ENCODE data around the gene CDC20B.
A peak's percentile ranks its signal among the peaks of the same experiment; 100 is the strongest.

Gene CDC20B

DNA sequence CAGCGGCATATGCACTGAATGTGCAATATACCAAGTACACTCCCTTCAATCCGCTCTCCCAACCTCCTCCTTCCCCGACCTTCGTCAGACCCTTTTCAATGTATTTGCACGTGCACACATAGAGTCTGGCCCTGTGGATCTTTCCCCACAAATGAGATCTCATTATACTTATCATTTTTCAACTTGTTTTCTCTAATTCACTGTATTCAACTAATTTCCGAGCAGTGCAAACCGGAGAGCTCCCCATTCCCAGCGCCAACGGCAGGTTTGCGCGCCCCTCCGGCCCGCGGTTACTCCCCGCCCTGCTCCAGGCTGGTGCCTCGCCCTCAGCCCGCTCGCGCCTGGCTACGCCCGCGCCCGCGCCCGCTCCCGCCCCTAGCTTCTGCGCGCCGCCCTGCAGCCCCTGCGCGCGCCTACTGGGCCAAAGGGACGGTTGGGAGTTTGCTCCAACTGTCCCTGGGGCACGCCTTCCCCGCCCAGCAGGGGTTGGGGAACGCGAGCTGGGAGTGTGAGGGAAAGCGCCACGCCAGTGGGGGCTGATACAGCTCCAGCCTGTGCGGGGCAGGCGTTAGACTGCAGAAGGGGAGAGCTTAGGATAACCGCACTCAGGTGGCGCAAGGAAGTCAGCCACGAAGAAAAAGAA, 3.3 kb upstream of the CDC20B start:
- peaks cover 28% of the 10 kb centered on the region for H3K27me3 ChIP-seq (ENCODE audit: insufficient read depth, low read length, poor library complexity)
- H4K20me1 ChIP-seq (ENCODE audit: insufficient read depth, low read length) = no peaks in the 10 kb centered on the region
- no peak overlapping the region for H3K27ac ChIP-seq (ENCODE audit: low read length)
- no peak overlapping the region for H2AFZ ChIP-seq (ENCODE audit: low read depth, low read length)
- no peaks in the 10 kb centered on the region for H3K79me2 ChIP-seq (ENCODE audit: insufficient read depth, low read length)
- DNase-seq = no peak
- no peak for TF ChIP-seq EZH2 (IDR thresholded peaks at IDR 0.05; ENCODE audit: borderline replicate concordance, low read depth, low read length, severe bottlenecking)
- TF ChIP-seq, protein P1, sequence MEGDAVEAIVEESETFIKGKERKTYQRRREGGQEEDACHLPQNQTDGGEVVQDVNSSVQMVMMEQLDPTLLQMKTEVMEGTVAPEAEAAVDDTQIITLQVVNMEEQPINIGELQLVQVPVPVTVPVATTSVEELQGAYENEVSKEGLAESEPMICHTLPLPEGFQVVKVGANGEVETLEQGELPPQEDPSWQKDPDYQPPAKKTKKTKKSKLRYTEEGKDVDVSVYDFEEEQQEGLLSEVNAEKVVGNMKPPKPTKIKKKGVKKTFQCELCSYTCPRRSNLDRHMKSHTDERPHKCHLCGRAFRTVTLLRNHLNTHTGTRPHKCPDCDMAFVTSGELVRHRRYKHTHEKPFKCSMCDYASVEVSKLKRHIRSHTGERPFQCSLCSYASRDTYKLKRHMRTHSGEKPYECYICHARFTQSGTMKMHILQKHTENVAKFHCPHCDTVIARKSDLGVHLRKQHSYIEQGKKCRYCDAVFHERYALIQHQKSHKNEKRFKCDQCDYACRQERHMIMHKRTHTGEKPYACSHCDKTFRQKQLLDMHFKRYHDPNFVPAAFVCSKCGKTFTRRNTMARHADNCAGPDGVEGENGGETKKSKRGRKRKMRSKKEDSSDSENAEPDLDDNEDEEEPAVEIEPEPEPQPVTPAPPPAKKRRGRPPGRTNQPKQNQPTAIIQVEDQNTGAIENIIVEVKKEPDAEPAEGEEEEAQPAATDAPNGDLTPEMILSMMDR (IDR thresholded peaks at IDR 0.05; ENCODE audit: borderline replicate concordance, extremely low read depth, low read length, poor library complexity, severe bottlenecking) = no peak
- H3K4me2 ChIP-seq (ENCODE audit: insufficient read depth, low read length) = no peak overlapping the region
- no peak overlapping the region for H3K9ac ChIP-seq (ENCODE audit: low read depth, low read length)
- no peaks in the 10 kb centered on the region for H3K36me3 ChIP-seq (ENCODE audit: insufficient read depth, low read length)
- no peak overlapping the region for H3K4me3 ChIP-seq (ENCODE audit: low read depth in 1 of 2, low read length in 2 of 2)
- no peaks in the 10 kb centered on the region for H3K9me3 ChIP-seq (ENCODE audit: insufficient read depth, low read length, severe bottlenecking)
- ATAC-seq (ENCODE audit: insufficient read depth, low read depth) = no peak
- peaks cover 18% of the 10 kb centered on the region for H3K4me1 ChIP-seq (ENCODE audit: insufficient read depth, low read length)

DNA sequence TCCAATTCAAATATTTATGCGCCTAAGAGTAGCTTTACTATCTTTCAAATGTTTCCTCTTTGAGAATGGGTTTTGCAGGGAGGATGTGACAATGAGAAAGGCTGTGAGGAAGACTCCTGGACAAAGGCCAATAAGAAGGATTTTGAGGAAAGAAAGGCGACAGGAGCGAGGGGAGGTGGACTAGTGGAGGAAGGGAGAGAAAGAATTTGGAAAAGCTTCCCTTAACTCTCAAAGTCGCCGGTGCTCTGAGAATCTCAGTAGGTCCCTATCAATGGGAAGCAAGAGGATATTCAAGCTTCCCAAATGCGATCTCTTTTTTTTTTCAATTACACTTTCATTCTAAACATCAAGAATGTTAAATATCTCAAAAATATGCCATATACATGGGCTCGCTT, 2.8 kb upstream of the CDC20B start:
- H3K27me3 ChIP-seq (ENCODE audit: insufficient read depth, low read length, poor library complexity) = peaks cover 24% of the 10 kb centered on the region
- no peak for TF ChIP-seq EZH2 (IDR thresholded peaks at IDR 0.05; ENCODE audit: borderline replicate concordance, low read depth, low read length, severe bottlenecking)
- TF ChIP-seq, protein P1 (IDR thresholded peaks at IDR 0.05; ENCODE audit: borderline replicate concordance, extremely low read depth, low read length, poor library complexity, severe bottlenecking) = no peak
- DNase-seq = no peak

GRCh38 chr5:55173687-55174230, 782 bp upstream of the CDC20B start:
- DNase-seq (no peak), ATAC-seq (ENCODE audit: insufficient read depth, low read depth) (peak; percentile 13; the same call in 1 of the 3 replicates)
- H3K9ac ChIP-seq (ENCODE audit: low read depth, low read length) = peak overlapping the region; percentile 13; the same call in 1 of the 2 replicates
- H2AFZ ChIP-seq (ENCODE audit: low read depth, low read length) = 0 out of 2 replicates have a peak overlapping the region, but pooled peaks have one; percentile 7
- no peaks in the 10 kb centered on the region for H3K9me3 ChIP-seq (ENCODE audit: insufficient read depth, low read length, severe bottlenecking)
- H3K4me2 ChIP-seq (ENCODE audit: insufficient read depth, low read length) = peak overlapping the region; percentile 63
- peak overlapping the region in 1 of 2 experiments; percentile 46; a peak in 2 of 4 replicates for H3K4me3 ChIP-seq (ENCODE audit: low read depth in 1 of 2, low read length in 2 of 2)
- H3K27me3 ChIP-seq (ENCODE audit: insufficient read depth, low read length, poor library complexity) = peaks cover 17% of the 10 kb centered on the region
- peaks cover 18% of the 10 kb centered on the region for H3K4me1 ChIP-seq (ENCODE audit: insufficient read depth, low read length)
- no peaks in the 10 kb centered on the region for H4K20me1 ChIP-seq (ENCODE audit: insufficient read depth, low read length)
- no peaks in the 10 kb centered on the region for H3K79me2 ChIP-seq (ENCODE audit: insufficient read depth, low read length)
- TF ChIP-seq, protein P1 (IDR thresholded peaks at IDR 0.05; ENCODE audit: borderline replicate concordance, extremely low read depth, low read length, poor library complexity, severe bottlenecking) = no peak
- TF ChIP-seq EZH2 (IDR thresholded peaks at IDR 0.05; ENCODE audit: borderline replicate concordance, low read depth, low read length, severe bottlenecking) = no peak
- H3K36me3 ChIP-seq (ENCODE audit: insufficient read depth, low read length) = no peaks in the 10 kb centered on the region
- H3K27ac ChIP-seq (ENCODE audit: low read length) = no peak overlapping the region

More for the DNA sequence above, 2.8 kb upstream of the CDC20B start:
- Histone ChIP-seq H4K20me1 (ENCODE audit: insufficient read depth, low read length) (no peaks in the 10 kb centered on the region), H3K4me2 (ENCODE audit: insufficient read depth, low read length) (no peak overlapping the region), H3K36me3 (ENCODE audit: insufficient read depth, low read length) (no peaks in the 10 kb centered on the region), H3K79me2 (ENCODE audit: insufficient read depth, low read length) (no peaks in the 10 kb centered on the region), H3K9me3 (ENCODE audit: insufficient read depth, low read length, severe bottlenecking) (no peaks in the 10 kb centered on the region), H3K4me3 (ENCODE audit: low read depth in 1 of 2, low read length in 2 of 2) (no peak overlapping the region), H2AFZ (ENCODE audit: low read depth, low read length) (no peak overlapping the region), H3K4me1 (ENCODE audit: insufficient read depth, low read length) (peaks cover 18% of the 10 kb centered on the region), H3K27ac (ENCODE audit: low read length) (no peak overlapping the region), H3K9ac (ENCODE audit: low read depth, low read length) (no peak overlapping the region)
- no peak for ATAC-seq (ENCODE audit: insufficient read depth, low read depth)

Measured in DND-41 (cell line).